ENCODE data around the gene SLC23A1. TPM values are rescaled to one million over a fixed set of nuclear protein-coding genes. Genes with fewer than 3 reads are reported as not detected.
"Not testable (repeated sequence)": the region's sequence is repeated elsewhere in the genome, so short reads cannot be mapped to it uniquely, and the experiment has no call there.

Gene SLC23A1
- polyA plus RNA-seq, 4 donors, result 11.7 to 17.0 (median 14.5) TPM

DNA sequence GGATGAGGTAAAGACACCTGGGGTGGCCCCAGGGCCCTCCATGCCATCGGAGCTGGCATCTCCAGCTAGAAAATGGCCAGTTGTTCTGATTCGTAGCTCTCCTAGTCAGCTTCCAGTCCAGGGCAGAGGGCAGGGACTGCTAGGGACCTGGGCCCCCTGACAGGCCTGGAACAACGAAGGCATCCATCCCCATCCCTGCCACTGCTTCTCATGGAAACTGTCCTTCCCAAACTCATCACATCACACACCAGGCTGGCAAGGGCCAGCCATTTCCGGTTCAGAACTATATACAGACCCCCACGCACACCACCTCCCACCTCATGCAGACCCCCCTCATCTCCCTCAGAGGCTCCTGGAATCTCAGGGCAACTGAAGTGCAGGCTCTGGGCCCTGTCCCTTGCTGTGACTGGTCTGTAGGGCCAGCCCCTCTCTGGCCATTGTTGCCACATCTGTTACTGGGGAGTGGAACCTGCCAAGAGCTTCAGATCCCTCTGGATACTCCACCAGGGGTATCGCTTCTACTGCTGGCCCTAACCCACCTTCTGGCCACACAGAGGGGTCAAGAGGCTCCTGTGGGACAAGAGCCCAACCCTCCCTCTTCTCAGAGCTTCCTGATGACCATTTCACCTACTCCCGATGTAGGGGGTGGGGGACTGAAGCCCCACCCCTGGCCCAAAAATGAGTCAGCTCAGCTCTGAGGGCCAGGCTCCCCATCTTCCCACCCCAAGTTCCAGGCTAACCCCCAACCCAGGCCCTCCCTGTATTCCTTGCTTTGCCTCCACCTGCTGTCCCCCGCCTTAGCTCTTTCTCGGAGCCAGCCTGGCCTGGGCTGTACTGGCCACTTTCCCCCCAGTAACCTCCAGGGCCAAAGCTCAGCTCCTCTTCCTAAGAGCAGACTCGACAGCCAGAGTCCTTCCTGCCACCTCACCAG is 7.8 kb upstream of the SLC23A1 start:
- no peak for DNase-seq (ENCODE audit: low read depth in 4 of 4, low spot score in 3 of 4)

- no peak for DNase-seq (ENCODE audit: low read depth in 4 of 4, low spot score in 3 of 4)
Observed at GRCh38 chr5:139389701-139390638, 6.9 kb upstream of the SLC23A1 start, which contains the start of gene MZB1. Gene MZB1, minus strand, starts transcription at chr5:139389913. Its CDS starts 57 bp downstream, at chr5:139389856.

DNA sequence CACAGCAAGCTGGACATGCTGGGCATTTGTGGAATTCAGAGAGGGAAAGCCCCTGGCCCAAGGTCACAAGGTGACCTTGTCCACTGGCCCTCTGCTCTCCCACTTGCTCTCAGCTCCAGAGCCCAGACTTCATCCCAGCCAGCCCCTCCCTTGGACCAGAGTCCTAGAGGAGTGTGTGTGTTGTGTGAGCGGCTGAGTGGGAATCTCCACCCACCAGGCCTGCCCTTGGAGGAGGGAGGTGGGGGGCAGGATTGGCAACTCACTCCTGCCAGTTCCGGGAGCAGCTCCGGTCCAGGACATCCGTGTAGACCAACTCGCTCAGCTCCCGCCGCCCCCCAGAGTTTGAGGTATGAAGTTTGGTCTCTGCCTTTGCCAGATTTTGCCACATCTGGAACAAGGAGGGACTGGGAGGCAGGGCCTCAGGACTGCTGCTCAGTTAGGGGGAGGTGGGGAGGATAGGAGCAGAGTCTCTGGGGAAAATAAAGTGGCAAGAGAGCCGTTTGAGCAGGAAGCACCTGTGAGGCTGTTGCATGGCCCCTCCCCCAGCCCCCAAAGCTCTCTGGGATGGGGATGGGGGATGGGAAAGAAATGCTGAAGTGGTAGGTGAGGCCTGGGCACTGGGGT is 5.2 kb upstream of the SLC23A1 start:
- no peak for DNase-seq (ENCODE audit: low read depth in 4 of 4, low spot score in 3 of 4)

- no peak for DNase-seq (ENCODE audit: low read depth in 4 of 4, low spot score in 3 of 4)
Observed at GRCh38 chr5:139387611-139388197, 4.6 kb upstream of the SLC23A1 start.

DNA sequence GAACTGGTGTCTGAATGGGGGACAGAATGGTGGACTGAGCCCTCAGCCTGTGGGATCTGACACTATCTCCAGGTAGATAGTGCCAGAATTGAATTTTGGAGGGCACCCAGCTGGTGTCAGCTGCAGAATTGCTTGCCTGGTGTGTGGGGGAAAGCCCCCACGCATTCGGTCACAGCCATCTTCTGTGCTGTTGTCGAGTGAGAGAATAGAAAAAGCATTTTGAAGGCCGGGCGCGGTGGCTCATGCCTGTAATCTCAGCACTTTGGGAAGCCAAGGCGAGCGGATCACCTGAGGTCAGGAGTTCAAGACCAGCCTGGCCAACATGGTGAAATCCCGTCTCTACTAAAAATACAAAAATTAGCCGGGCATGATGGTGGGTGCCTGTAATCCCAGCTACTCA is 3.9 kb upstream of the SLC23A1 start:
- DNase-seq (ENCODE audit: low read depth in 4 of 4, low spot score in 3 of 4), result not testable (repeated sequence)

DNA sequence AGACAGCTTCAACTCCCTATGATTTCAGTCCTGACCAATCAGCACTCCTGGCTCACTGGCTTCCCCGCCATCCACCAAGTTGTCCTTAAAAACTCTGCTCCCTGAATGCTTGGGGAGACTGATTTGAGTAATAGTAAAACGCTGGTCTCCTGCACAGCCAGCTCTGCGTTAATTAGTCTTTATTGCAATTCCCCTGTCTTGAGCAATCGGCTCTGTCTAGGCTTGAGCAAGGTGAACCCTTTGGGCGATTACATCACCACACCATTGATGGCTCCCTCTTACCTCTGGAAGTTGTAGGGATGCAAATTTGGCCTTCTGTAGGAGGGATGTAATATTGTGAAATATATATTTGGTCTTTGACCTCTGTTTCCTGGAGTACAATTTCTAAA is 2.9 kb upstream of the SLC23A1 start:
- no peak for DNase-seq (ENCODE audit: low read depth in 4 of 4, low spot score in 3 of 4)

- DNase-seq (ENCODE audit: low read depth in 4 of 4, low spot score in 3 of 4), result no peak
Observed at GRCh38 chr5:139385061-139386049, 2.3 kb upstream of the SLC23A1 start.

DNA sequence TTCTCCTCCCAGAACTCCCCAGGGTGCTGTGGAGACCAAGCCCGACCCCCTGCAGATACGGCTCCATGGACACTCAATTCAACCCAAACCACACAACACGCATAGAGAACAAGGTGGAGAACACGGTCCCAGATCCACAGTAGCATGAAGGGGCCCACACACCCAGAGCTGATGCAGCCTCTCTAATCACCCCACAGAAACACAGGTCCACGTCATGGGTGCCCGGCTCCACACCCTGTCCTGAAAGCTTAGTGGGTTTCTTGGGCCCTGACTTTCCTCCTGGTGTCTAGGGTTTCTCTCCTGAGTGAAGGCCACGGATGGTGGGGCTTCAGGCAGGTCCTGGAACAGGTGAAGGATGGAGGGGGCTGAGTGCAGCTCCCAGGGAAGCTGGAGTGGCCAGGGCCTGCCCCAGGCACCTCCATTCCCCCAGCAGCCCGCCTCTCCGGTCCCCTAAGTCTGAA is 1.5 kb upstream of the SLC23A1 start:
- no peak for DNase-seq (ENCODE audit: low read depth in 4 of 4, low spot score in 3 of 4)

DNA sequence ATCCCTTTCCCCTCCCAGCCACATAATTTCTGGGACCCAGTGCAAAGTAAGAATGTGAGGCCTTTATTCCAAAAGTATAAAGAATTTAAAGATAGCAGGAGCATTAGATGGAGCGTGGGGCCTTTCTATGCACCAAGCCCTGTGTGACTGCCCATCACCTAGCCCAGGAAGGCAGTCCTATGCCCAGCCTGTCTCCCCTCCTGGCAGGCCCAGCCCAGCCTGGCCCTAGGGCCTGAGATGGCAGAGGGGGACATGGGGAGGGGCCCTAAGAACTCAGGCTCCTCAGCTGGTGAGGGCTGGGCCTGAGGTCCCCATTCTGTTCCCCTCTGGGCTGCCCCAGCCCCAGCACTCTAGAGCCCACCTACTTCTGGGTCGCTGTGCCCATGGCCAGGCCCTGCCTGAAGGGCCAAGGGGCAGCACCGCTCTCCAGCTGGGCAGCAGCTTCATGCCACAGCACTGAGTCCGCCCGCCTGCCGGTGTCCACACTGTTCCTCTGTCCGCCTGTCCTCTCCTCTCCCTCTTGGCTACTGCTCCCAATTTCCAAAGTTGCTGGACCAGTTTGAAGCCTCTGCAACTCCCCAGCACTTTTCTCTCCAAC is 995 bp upstream of the SLC23A1 start:
- no peak for DNase-seq (ENCODE audit: low read depth in 4 of 4, low spot score in 3 of 4)

DNA sequence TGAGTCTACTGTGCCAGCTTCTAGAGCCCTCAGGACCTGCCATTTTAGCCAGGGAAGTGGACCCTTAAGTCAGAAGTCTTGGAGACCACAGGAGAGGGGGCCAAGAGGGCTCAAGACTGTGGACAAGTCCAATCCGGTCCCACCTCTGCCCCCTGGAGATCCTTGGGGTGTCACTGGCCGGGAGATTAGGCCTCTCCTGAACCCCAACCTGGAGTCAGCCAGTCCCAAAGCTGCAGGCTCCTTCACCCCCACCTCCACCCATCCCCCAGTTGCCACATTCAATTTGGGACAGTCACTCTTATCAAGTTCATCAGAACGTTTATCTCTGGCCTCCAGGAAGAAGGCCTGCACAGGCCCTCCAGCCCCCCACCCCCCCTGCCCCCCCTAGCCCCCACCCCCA is 290 bp downstream of the SLC23A1 start:
- no peak for DNase-seq (ENCODE audit: low read depth in 4 of 4, low spot score in 3 of 4)

DNA sequence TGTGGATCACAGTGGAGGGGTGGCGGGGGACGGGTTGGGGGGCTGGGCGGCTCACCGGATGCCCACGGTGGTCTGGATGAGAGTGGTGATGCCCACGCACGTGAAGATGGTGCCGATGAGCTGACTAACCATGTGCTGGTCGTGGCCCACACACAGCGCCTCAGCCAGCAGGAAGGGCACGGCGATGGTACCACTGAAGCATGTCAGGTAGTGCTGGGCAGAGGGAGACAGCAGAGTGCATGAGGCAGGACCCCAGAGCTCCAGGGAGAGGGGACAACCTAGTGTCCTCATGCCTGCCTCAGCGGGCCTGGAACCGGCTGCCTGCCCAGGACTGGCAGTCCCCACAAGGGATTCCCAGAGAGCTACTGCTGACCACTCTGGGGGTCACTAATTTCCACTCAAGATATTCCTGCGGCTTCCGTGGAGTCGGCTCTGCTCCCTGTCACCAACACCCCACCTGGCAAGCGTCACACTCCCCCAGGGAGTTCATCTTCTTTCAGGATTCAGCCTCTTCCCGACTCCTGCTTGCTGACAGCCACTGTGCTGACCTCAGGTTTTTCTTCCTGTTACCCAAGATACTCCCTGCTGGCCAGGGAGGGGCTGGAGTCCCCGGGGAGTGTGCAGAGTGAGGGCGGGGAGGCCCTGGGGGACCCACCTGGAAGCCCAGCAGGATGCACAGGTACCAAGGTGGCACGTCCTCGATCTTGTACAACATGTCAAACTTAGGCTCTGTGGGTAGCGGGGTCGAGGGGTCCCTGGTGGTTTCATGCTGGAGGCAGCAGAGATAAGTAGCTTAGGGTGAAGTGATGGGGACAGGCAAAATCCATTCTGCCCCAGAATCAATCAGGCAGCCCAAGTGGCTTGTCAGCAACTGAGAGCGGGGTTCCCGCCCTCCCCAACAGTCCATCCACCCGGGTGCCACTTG is 998 bp downstream of the SLC23A1 start:
- no peak for DNase-seq (ENCODE audit: low read depth in 4 of 4, low spot score in 3 of 4)

- DNase-seq (ENCODE audit: low read depth in 4 of 4, low spot score in 3 of 4), result no peak
Observed at GRCh38 chr5:139379626-139380449, 3.3 kb downstream of the SLC23A1 start.

DNA sequence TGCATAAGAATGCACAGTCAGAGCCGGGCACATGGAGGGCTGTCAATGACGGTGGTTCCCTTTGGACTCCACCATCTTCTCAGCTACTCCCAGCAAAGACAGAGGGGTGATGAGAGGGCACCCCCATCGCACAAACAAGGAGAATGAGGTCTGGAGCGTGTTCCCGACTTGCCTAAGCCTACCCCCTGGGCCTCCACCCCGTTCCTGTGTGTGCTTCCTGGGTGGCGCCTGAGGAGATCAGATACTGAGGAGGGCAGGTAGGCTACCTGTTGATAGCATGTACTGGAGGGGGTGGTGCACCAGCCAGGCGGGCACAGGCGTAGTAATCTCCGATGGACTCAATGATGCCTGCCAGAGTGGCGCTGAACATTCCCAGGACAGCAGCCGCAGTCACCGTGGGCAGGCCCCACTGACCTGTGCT is 4.1 kb downstream of the SLC23A1 start:
- DNase-seq (ENCODE audit: low read depth in 4 of 4, low spot score in 3 of 4), result no peak

DNA sequence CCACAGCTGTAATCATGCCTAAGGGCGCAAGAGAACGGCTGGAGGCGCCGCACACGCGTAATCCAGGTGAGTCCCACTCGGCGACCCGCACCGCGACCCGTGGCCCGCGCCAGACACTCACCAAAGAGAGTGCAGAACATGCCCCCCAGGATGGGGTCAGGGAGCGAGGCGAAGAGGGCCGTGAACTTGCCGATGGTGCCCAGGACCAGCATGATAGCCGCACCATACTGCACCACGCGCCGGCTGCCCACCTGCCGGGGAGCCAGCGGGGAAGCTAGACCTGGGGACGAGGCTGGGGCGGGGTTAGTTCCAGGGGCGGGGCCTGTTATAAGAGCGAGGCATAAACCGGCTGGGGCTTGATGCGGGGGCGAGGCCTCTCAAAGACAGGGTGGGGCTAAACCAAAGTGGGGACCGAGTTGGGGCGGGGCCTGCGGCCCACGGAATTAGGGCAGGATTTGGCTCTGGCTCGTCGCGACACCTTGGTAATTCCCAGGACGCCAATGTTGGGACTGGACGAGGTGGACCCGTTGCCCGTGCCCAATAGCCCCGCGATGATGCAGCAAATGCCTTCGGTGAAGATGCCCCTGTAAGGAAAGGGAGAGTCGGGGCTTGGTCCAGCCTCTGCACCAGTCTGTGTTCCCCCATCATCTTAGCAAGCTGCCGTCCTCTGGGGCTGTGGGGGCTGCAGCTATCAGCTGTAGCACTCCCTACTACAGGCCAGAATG is 4.8 kb downstream of the SLC23A1 start:
- no peak for DNase-seq (ENCODE audit: low read depth in 4 of 4, low spot score in 3 of 4)

DNA sequence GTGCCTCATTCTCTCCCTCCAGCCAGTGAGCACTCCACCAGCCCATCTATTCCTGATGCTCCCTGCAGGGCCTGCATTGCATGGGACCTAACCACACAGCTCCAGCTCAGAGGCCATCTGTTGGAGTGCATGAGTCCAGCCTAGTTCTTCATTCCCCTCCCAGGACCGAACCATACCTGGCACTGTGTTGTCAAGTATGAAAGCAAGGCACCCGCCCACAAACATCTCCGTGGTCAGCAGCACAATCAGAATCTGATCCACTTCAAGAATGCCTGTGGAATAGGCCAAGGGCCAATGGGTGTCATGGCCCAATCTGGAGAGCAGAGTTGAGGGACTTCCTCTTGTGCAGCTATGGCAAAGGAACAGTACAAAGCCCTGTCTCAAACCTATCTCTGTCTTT is 5.9 kb downstream of the SLC23A1 start:
- no peak for DNase-seq (ENCODE audit: low read depth in 4 of 4, low spot score in 3 of 4)

DNA sequence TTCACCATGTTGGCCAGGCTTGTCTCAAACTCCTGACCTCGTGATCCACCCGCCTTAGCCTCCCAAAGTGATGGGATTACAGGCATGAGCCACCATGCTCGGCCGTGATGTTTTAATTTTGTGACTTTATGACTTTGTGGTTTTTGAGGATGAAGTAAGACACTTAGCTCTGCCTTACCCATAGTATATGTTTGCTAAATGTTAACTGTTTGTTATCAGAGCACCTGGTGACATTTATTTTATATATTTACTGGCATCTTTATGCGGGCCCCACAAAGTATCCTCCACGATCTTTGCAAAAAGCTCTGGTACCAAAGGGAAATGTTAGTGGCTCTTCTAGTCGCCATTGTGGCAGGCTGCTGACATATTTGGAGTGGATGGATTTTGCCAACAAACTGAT is 6.7 kb downstream of the SLC23A1 start:
- no peak for DNase-seq (ENCODE audit: low read depth in 4 of 4, low spot score in 3 of 4)

Measured in right renal pelvis (tissue), 4 donors.